ENCODE measurements around the gene SIRT5.

Gene SIRT5

DNA sequence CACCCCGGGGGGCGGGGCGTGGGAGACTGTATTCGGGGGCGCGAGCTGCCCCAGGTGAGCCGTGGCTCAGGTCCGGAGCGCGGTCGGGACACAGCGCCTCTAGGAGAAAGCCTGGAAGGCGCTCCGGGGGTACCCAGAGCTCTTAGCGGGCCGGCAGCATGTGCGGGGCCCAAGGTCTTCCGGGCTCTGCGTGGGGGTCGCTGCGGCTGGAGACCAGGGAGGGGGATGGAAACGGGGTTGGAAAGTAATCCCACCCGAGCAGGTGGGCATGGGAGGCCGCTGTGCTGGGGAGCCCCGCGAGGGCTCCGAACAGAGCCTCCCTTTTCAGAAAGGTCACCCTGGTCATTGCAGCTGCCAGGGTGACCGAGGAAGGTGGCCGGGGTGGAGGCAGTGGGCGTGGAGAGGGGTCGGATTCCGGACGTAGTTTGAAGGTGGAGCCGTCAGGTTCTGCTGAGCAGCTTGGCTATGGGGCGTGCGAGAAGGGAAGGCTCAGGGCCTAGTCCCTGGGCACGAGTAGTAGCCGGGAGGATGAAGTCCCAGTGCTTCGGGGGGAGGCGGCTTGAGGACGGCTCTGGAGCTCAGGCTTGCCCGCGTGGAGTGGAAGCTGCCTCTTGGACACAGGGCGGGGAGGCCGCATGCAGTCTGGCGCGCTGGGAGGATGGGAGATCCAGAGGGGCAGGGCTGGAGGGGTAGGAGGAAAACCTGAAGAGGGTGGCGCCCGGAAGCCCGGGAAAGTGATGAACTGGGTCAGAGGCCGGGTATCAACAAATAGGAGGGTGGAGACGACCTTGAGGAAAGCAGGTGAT, at the start of gene SIRT5:
TSS of gene SIRT5 (plus strand) at position 31 of the 806 bp plus-strand sequence. CDS start 9,510 bp downstream, outside the sequence.
- TF ChIP-seq, protein P1, sequence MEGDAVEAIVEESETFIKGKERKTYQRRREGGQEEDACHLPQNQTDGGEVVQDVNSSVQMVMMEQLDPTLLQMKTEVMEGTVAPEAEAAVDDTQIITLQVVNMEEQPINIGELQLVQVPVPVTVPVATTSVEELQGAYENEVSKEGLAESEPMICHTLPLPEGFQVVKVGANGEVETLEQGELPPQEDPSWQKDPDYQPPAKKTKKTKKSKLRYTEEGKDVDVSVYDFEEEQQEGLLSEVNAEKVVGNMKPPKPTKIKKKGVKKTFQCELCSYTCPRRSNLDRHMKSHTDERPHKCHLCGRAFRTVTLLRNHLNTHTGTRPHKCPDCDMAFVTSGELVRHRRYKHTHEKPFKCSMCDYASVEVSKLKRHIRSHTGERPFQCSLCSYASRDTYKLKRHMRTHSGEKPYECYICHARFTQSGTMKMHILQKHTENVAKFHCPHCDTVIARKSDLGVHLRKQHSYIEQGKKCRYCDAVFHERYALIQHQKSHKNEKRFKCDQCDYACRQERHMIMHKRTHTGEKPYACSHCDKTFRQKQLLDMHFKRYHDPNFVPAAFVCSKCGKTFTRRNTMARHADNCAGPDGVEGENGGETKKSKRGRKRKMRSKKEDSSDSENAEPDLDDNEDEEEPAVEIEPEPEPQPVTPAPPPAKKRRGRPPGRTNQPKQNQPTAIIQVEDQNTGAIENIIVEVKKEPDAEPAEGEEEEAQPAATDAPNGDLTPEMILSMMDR (IDR thresholded peaks at IDR 0.05; ENCODE audit: low read length, missing control alignments), result no peak
- DNase-seq (ENCODE audit: low read depth), result peak; percentile 78
- peak within 1 kb of the TSS; percentile 81 for H3K4me3 ChIP-seq (replicated peaks; ENCODE audit: low read depth, low read length)

DNA sequence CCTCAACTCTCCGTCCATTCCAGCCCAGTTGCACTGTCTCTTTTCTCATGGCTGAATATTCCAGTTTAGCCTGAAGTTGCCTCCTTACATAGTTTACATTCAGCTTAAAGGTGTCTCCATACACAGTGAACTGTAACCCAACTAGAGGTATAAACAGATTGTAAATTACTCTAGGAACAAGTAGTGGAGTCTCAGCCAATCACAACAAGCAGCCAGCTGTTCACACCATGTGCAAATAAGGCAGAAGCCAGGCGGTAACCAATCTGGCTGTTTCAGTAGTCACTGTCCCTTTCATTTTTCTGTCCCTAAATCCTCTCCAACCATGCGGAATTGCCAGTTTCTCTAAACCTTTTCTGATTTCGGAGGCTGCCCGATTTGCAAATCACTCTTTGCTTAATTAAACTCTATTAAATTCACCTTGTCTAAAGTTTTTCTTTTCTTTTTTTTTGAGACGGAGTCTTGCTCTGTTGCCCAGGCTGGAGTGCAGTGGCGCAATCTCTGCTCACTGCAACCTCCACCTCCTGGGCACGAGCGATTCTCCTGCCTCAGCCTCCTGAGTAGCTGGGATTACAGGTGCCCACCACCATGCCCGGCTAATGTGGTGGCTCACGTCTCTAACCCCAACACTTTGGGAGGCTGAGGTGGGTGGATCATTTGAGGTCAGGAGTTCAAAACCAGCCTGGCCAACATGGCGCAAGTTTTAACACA, 49.4 kb upstream of the SIRT5 start:
- no peak for DNase-seq (ENCODE audit: low read depth)
- H3K4me3 ChIP-seq (replicated peaks; ENCODE audit: low read depth, low read length), result no peak overlapping the region
- TF ChIP-seq, protein P1 (IDR thresholded peaks at IDR 0.05; ENCODE audit: low read length, missing control alignments), result no peak

DNA sequence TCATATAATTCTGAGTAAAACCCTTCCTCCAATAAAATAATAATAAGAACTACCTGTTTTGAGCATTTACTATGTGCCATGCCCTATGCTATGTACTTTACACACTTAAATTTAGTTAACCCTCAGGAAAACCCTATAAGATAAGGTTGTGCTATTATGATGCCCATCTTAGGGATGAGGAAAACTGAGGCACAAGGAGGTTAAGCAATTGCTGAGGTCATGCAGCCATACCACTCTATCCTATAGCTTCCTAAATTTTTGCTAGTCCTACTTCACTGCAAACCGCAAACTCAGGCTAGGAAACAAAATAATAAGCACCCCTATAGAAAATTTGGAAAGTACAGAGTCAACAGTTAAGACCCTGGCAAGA, 48.1 kb upstream of the SIRT5 start:
- TF ChIP-seq, protein P1 (IDR thresholded peaks at IDR 0.05; ENCODE audit: low read length, missing control alignments), result no peak
- DNase-seq (ENCODE audit: low read depth), result no peak
- H3K4me3 ChIP-seq (replicated peaks; ENCODE audit: low read depth, low read length), result no peak overlapping the region

DNA sequence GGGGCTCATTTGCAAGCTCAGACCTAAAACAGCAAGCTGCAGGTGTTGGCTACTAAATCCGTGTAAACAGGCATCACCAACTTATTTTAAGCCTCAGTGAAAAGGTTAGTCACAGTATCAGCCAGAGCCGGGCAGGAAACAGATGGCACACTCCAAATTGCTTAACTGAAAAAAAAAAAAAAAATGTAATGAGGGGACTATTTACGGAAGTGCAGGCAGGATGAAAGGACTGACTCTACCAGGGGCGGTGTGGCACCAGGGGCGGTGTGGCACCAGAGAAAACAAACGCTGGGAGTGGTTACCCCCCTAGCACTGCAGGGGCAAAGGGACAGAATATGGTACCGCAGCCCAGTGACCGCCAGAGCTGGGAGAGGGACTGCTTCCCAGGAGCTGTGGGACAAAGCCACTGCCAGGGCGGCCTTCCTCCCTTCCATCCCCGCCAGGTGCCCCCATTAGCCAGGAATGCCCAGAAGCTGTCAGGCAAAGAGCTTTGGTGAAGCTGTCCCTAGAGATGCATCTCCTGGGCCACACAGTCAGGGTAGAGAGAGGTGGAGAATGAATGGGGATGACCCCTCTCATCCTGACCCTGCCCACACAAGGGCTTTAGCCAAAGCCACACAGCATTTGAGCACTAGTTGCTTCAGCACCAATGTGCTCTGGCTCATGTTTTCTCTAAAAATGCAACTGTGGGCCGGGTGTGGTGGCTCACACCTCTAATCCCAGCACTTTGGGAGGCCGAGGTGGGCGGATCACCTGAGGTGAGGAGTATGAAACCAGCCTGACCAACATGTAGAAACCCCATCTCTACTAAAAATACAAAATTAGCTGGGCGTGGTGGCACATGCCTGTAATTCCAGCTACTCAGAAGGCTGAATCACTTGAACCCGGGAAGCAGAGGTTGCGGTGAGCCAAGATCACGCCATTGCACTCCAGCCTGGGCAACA, 47.4 kb upstream of the SIRT5 start:
- DNase-seq (ENCODE audit: low read depth), result peak; percentile 30
- H3K4me3 ChIP-seq (replicated peaks; ENCODE audit: low read depth, low read length), result no peak overlapping the region
- TF ChIP-seq, protein P1 (IDR thresholded peaks at IDR 0.05; ENCODE audit: low read length, missing control alignments), result no peak

DNA sequence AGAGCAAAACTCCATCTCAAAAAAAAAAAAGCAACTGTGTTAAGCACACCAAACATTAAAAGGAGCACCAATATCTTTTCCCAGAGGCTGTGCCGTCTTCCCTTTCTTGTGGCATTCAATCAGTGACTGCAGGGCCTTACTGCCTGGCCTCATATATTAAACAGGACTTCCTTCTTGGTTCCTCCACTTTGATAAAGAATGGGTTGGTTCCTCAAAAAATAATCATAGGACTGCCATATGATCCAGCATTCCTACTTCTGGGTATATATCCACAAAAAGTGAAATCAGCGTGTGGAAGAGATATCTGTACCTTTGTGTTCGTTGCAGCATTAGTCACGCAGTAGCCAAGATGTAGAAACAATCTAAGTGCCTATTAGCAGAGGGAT, 46.7 kb upstream of the SIRT5 start:
- TF ChIP-seq, protein P1 (IDR thresholded peaks at IDR 0.05; ENCODE audit: low read length, missing control alignments), result no peak
- no peak overlapping the region for H3K4me3 ChIP-seq (replicated peaks; ENCODE audit: low read depth, low read length)
- no peak for DNase-seq (ENCODE audit: low read depth)

DNA sequence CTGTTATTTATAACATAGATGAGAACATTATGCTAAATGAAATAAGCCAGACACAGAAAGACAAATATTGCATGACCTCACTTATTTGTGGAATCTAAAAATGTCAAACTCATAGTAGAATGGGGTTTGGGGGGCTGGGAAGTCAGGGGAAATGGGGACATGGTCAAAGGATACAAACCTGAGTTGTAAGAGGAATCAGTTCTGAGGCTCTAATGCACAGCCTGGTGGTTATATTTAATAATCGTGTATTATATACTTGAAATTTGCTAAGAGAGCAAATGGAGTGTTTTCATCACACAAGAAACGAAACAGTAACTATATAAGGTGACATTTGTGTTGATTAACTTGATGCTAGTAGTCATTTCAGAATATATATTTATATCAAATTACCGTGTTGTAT, 46.2 kb upstream of the SIRT5 start:
- TF ChIP-seq, protein P1 (IDR thresholded peaks at IDR 0.05; ENCODE audit: low read length, missing control alignments), result no peak

More for the DNA sequence above, 46.2 kb upstream of the SIRT5 start:
- no peak overlapping the region for H3K4me3 ChIP-seq (replicated peaks; ENCODE audit: low read depth, low read length)
- DNase-seq (ENCODE audit: low read depth), result peak; percentile 33
